NCI-H128 (cell line): ENCODE results near the gene STON2.
A peak's percentile ranks its signal among the peaks of the same experiment; 100 is the strongest.
"Not testable (repeated sequence)": the region's sequence is repeated elsewhere in the genome, so short reads cannot be mapped to it uniquely, and the experiment has no call there.

ENCODE experiments used
- DNase-seq: peaks from one replicate; lab custom pipeline; 2025; ENCODE audit not compliant: unreplicated experiment; lab: John Stamatoyannopoulos, UW

STON2 gene

GRCh38 chr14:81400202-81400678 lies at the start of gene STON2:
TSS of gene STON2 (minus strand) at chr14:81400324. CDS start at chr14:81398382, 1,942 bp downstream.
- peak; percentile 59 for DNase-seq

GRCh38 chr14:81449576-81449975 lies 49.5 kb upstream of the STON2 start:
- DNase-seq, result no peak

GRCh38 chr14:81449114-81449513 lies 49.0 kb upstream of the STON2 start:
- no peak for DNase-seq

- no peak for DNase-seq
These were observed 47.1 kb upstream of the STON2 start for GRCh38 chr14:81447021-81447764.

- DNase-seq, result no peak
These were observed 46.3 kb upstream of the STON2 start for GRCh38 chr14:81446279-81447007.

GRCh38 chr14:81441626-81442134 lies 41.6 kb upstream of the STON2 start:
- DNase-seq, result no peak

- no peak for DNase-seq
These were observed 39.9 kb upstream of the STON2 start for GRCh38 chr14:81440041-81440440.

GRCh38 chr14:81437244-81437643 lies 37.1 kb upstream of the STON2 start:
- DNase-seq, result no peak

GRCh38 chr14:81436296-81437138 lies 36.4 kb upstream of the STON2 start:
- DNase-seq, result peak; percentile 84

GRCh38 chr14:81435391-81436295 lies 35.5 kb upstream of the STON2 start:
- DNase-seq, result peak; percentile 57

GRCh38 chr14:81435048-81435390 lies 34.9 kb upstream of the STON2 start:
- no peak for DNase-seq

GRCh38 chr14:81434230-81434629 lies 34.1 kb upstream of the STON2 start:
- no peak for DNase-seq

- no peak for DNase-seq
These were observed 33.3 kb upstream of the STON2 start for GRCh38 chr14:81433378-81433777.

- DNase-seq, result no peak
These were observed 32.1 kb upstream of the STON2 start for GRCh38 chr14:81432219-81432661.

GRCh38 chr14:81430235-81430634 lies 30.1 kb upstream of the STON2 start:
- DNase-seq, result no peak

- not testable (repeated sequence) for DNase-seq
These were observed 29.6 kb upstream of the STON2 start for GRCh38 chr14:81429749-81430148.

- no peak for DNase-seq
These were observed 28.9 kb upstream of the STON2 start for GRCh38 chr14:81429028-81429427.

- no peak for DNase-seq
These were observed 27.4 kb upstream of the STON2 start for GRCh38 chr14:81427348-81428058.

GRCh38 chr14:81423504-81423903 lies 23.4 kb upstream of the STON2 start:
- DNase-seq, result no peak
